ENCODE results near the gene BCL2L1.

BCL2L1 gene

DNA sequence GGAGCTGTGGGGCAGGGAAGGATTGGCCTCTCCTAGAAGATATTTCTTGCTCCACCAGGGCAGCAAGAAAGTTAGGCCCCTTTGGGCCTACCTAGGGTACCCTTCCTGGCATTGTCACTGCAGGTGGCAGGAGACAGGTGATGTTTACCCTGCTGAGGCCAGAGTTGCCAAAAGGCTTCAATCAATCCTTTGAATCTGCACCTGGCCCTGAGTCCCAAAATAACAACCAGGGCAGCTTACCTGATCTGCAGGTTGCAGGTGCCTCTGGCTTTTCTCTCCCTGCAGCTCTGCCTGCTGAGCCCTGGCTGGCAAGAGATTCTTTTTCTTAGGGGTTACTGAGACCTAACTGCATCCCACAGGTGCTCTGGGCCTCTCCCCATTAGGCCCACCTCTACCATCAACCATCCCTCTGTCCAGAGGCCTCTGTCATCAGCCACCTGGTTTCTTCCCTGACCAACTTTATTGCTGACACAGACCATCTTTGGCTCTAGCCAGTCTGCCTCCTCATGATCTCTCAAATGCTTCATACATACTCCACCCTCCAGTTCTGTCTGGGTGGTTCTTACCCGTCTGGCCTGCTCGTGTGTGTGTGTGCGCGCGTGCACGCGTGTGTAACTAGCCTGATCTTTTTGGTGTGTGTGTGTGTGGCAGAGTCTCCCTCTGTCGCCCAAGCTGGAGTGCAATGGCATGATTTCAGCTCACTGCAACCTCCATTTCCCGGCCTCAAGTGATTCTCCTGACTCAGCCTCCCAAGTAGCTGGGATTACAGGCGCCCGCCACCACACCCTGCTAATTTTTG is 13.7 kb downstream of the BCL2L1 start:
- no peak for DNase-seq

DNA sequence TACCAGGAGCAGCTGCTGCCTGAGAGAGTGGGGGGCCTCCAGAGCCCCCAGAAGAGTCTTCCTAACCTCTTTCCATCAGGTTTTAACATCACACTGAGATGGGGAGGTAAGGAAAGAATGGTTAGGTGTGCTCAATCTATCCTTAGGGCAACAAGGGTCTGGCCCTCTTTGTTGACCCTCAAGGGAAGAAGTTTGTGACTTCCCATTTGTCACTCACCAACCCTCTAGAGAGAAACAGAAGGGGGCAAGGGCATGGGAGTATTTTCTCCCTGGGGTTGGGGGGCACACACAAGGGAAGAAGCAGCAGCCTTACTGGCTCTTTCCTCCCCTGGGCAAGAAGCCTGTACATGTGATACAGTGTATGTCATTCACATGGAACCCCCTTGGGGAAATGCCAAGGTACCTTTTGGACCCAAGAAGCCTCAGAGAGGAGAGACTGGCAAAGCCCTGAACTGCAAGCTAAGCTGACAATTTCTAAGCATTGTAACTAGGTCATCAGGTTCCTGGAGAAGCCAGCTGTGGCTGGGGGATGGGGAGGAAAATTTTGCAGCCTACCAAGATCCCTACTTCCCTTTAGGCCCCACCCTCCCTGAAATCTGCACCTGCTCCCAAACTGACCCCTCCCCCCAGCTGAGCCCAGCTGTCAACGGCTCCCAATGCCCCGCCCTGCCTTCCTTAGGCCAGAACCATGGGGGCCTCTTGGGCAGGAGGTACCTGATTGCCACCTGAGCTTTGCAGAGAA is 14.5 kb downstream of the BCL2L1 start:
- no peak for DNase-seq

DNA sequence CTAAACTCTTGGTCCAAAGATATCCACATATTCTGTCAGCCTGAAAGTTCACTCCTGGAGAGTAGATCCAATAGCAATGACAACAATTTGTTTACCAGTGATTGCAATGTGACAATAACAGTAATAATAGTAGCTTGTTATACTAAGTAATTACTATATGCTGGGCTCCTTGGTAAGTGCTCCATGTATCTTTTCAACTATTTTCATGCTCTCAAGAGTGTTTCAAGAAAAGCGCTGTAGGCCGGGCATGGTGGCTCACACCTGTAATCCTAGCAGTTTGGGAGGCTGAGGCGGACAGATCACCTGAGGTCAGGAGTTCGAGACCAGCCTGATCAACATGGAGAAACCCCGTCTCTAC is 15.4 kb downstream of the BCL2L1 start:
- no peak for DNase-seq

DNA sequence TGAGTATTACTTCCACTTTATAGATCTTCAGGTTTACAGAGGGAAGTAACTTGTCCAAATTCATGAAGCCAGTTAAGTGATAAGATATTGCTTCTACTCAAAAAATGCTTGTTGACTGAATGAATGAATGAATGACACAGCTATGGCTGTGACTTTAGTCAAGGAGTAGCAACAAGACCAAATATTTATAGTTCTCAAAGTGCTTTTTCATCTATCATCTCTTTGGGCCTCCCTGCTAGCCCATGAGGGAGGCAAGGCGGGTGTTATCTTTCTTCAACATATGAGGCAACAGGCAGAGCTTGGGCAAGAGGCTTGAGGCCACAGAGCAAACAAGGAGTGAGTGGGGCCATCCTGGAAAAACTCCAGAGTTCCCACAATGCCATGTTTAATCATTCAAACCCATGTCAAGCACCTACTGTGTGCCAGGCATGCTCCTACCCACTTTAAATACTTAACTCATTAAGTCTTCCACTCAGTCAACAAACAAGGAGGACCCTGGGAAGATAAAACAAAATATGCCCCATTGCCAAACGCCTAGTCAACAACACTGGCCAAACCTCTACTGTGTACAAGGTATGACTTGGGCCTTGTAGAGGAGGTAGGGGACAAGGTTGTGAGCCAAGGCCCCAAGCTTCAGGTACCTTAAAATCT is 15.9 kb downstream of the BCL2L1 start:
- DNase-seq = no peak

DNA sequence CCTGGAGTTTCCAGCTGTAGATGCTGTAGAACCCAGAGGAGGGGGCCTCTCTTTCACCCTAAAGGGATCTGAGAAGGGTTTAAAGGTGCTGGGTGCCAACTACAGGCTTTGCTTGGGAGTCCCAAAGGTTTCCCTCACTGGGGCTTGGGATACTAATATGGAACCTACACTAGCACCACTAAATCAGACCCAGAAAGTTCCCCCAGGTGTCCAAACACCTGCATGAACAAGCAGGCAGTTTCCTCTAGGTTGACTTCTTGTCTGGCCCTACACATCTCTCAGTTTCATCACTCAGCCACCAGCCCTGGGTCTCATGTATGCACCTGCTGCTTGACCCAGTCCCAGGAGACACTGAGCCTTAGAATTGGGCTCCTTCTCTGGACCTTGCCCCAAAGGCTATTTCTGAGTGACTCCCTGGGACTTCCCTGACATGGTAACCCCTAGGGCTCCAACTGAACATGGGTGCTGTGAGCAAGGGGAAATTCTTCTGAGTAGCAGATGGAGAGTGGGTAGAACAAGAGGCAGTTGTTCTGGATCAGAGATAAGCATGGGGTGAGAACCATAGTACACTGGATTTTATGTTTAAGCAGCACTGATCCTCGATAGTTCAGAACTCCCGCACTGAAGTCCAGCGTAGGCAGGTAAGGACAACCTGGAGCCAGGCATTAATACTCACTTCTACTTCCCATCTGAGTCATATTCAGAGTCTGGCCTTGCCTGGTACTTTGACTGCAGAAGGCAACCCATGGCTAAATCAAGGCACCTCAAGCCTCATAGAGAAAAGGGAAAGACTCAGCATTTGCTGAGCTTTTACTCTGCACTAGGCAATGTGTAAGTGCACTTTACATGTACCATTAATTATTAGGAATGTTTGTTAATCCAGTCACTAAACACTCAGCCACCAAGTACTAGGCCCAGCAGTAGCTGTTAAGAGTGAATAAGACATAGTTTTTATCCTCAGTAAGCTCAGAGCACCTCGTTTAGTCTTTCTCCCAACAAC is 16.8 kb downstream of the BCL2L1 start:
- no peak for DNase-seq

DNA sequence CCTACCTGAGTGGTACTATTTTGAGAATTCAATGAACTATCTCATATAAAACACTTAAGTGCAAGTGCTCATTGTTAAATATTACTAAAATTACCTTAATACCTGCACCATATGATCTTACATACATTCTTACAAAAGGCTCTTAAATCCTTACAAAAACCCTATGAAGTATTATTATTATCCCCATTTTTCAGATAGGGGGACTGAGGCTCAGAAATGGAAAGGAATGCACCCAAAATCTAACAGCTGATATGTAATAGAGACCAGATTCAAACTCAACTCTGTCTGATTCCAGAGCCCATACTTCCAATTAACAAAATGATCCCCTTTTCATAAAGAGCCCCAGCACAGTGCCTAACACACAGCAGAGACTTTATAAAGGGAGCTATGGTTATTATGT is 17.5 kb downstream of the BCL2L1 start:
- DNase-seq = no peak

DNA sequence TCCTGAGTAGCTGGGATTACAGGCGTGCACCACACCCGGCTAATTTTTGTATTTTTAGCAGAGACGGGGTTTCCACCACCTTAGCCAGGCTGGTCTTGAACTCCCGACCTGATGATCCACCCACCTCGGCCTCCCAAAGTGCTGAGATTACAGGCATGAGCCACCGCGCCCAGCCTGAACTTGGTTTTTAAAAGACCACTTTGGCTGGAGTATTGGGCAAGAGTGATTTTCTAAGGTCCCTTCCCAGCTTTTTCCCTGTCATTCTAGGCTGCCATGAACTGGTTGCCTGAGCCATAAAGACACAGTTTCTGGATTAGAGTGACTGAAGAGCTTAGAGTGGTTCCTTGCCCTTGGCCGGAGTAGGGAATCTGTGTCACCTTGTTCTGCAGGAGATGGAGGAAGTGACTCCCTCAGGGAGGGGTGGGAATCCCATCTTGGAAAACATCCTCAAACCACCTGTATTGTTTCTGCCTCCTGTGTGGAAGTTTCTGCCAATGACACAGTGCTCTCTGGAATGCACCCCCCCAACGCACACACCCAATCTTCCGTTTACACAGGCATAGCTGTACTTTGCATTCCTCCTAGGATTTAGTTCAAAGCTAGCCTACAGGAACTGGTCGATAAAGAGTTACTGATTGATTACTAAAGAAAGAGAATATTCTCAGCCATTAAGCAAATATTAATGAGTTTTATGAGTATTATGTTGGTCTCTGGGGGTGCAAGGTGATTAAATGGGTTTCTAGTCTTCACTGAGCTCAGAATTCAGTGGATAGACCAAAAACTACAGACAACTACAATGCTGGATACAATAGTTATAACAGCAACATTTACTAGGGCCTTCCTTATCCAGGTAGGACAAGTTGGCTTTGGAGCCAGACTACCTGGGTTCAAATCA is 18.2 kb downstream of the BCL2L1 start:
- DNase-seq = no peak

DNA sequence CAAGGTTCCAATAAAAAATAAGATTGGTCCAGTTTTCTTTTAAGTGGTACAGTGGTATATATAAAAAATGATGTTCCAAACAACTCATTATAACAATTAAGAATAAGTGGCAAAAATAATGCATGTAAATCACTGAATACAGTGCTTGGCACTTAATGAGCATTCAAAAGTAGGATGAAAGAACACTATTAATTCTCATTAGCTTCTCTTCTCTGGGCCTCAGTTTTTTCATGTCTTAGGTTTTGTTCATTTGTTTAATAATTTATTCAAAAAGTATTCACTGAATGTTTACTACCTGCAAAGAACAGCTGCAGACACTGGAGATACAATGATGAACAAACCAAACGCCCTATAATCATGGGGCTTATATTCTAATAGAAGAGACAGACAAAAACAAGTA is 21.1 kb downstream of the BCL2L1 start:
- DNase-seq = no peak

DNA sequence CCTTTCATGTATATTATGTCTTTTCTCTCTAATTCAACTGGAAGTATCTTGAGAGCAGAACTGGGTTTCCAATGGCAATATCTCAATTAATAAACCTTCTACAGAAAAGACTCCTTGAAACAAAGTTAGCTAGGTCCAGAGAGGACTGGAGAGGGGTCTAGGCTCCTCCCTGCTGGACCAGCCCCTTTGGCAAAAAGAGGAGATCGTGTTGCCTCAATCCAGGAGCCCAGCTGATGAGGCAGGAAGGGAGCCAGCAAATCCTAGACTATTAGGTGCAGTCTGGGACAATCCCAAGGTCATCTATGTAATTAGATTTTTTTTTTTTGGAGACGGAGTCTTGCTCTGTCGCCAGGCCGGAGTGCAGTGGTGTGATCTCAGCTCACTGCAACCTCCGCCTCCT is 21.9 kb downstream of the BCL2L1 start:
- DNase-seq = no peak

DNA sequence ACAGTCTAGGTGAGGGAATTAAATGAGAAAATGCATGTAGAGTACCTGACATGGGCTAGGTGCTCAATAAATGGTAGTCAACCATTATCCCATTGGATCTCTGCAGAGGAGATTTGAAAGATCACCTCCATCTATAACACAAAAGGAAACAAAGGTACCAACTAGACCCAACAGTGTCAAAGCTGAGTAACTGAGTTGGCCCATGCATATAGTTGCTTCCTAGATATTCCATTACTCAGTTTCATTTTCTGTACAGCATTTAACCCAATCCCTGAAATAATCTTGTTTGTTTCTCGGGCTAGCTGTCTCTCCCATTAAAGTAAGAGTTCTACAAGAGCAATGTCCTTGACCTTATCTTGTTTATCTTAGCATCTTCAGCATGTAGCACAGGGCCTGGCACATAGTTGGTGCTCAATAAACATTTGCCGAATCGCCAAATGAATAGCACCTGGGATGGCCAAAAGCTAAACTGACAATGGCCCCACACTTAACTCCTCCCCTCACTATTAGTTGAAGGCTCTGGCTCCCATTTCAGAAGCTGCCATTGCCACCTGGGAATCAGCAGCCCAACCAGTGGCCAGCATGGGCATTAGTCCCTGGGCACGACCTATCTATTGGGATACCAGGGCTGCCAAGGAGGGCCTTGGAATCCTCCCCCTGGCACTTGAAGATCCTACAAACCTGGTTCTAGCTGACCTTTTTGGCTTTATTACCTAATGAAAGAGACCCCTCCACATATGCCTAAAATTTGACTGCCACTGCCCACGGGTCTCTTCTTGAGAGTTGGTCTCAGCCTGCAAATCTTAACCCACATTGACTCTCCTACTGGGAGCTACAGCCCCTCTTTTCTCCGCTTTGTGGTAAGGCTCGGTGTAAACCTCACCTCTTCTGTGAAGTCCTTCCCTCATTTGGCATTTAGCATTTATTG is 22.6 kb downstream of the BCL2L1 start:
- DNase-seq = no peak

DNA sequence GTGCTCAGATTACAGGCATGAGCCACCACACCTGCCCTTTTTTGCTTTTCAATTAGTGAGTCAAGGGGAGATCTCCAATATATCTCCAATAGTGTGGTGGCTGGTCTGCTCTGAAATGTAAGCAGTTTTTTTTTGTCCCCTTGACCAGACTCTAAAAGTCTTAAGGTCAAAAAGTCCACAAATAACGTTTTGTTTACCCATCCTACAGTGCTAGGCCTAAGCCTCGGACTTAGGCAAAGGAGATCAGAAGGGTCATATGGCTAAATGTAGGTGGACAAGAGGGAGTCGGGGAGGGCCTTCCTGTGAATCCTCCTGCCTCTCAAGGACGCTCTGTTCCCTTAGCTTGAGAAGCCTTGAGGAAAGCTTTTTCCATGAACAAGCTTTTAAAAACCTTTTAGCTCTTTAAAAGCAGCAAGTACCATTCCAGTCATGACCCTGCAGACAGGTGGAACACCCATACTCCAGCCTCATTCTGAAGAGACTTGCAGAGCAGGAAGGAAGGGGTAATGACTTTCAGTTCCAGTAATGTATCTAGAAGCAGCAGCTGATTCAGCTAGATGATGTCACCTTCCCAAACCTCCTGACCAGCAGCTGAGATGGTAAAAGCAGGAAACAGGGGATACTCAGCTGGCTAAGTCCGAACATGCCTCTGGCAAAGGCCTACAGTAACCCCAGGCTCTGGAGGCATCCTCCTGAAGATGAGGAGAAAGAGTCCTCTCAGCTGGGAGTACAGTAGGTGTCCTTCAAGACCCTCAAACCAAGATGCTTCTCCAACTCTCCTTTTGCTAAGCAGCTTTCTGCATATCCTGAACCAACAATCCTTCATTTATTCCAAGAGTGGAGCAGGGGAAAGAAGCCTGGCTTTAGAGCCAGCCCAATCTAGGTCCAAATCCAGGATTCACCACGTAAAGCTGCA is 23.6 kb downstream of the BCL2L1 start:
- no peak for DNase-seq

DNA sequence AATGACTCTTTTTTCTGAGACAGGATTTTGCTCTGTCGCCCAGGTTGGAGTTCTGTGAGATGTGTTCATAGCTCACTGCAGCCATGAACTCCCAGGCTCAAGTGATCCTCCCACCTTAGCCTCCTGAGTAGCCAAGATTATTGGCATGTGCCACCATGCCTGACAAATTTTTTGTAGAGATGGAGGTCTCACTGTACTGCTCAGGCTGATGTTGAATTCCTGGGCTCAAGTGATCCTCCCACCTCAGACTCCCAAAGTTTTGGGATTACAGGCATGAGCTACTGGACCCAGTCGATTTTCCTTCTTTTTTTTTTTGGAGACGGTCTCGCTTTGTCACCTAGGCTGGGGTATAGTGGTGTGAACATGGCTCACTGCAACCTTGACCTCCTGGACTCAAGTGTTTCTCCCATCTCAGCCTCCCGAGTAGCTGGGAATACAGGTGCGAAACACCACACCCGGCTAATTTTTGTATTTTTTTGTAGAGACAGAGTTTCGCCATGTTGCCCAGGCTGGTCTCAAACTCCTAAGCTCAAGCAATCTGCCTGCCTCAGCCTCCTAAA is 24.3 kb downstream of the BCL2L1 start:
- DNase-seq = no peak

DNA sequence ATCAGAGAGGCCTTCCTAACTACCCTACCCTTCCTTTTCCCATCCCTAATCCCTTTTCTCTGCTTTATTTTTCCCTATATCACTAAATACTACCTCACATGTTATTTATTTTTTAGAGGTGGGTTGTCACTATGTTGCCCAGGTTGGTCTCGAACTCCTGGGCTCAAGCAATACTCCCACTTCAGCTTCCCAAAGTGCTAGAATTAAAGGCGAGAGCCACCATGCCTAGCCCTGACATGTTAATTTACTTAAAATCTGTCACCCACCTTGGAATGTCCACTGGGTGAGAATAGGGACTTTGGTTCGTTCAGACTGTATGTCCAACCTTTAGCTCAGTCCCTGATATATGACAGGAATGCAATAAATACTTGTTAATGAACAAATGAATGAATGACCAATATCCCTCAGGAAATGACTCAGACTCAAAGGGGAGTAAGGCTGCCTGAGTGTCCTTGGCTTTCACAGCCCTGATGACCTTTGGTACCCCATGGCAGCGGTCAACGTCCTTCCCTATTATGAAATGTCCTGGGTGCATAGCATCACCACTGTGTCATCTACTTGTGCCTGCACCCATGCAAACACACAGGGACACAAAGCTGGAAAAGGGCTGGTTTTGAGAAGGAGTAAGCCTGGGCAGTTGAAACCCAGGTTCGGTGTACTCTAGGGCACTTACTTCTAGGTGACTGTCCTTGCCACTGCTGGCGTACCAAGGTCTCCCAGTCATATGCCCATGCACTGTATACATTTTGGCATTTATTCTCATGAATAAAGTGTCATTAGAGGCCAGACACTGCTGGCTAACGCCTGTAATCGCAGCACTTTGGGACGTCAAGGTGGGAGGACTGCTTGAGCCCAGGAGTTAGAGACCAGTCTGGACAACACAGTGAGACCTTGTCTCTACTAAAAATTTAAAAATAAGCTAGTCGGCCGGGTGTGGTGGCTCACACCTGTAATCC is 26.5 kb downstream of the BCL2L1 start:
- DNase-seq = no peak

DNA sequence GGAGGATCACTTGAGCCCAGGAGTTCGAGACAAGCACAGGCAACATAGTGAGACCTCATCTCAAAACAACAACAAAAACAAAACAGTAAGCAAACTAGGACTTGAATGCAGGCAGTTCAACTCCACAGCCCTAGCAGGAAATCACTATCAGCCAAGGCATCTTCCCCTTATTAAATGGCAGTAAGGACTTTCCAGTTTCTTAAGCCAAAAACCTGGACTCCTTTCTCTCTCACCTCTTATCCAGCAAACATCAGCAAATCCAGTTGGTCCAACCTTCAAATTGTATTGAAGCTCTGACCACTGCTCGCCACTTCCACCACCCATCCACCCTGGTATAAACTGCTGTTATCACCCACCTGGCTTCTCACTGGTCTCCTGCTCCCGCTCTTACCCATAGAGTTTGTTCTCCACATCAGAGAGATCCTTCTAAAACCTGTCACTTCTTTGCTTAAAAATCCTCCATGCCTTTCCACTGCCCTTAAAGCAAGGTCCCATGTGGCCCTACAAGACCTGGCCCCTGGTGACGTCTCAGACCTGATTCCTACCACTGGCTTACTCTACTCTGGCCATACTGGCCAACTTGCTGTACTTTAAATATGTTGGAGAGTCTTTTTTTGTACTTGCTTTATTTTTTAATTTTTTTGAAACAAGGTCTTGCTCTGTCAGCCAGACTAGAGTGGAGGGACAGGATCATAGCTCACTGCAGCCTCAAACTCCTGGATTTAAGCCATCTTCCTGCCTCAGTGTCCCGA is 27.6 kb downstream of the BCL2L1 start:
- DNase-seq = no peak

DNA sequence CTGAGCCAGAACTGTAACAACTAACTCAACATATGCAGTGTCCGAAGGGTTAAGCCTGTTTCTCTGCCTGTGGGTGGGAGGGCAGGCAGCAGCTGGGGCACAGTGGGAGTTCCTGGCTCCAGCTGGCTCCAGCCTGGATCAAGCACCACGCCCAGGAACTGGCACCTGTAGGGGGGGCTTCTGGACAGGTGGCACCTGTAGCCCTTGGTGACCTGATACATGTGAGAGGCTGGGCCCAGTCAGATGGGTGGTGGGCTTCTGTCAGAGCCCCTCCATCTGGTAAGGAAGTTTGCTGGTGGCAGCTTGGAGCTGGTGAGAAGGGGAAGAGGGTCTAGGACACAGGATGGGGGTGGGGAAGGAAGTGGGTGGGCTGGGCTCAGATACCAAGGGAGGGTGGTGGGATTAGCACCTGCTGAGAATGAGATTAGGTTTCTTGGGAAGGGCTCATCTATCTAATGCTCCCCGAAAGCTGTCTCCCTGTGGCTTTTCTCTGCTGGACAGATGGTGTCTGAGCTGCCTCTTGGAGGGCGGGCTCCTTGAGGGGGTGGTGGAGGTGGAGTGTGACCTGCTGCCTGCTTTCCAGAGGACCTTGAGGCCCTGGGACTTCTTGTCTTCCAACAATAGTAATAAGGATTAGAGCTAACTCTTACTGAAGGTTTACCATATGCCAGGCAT is 28.5 kb downstream of the BCL2L1 start:
- no peak for DNase-seq

DNA sequence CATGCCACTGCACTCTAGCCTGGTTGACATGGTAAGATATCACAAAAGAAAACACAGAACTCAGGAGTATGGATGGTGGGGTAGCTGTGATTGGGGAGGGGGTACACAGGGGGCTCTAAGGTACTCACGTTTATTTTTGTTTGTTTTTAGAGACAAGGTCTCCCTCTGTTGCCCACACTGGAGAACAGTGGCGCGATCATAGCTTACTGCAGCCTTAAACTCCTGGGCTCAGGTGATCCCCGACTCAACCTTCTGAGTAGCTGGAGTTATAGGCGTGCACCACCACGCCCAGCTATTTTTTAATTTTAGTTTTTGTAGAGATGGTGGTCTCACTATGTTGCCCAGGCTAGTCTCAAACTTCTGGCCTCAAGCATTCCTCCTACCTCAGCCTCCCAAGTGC is 29.3 kb downstream of the BCL2L1 start:
- no peak for DNase-seq

Measured in T-helper 9 cell (primary cell).